SK-N-SH (cell line): ENCODE data around the gene ZNF764.

Experiments used
- CTCF ChIP-seq: fragments of 200-600 bp; sonication (generic); IDR thresholded peaks from 2 replicates; pipeline ENCODE4 v1.6.1; 2017; ENCODE audit warnings: antibody characterized with exemption, mild to moderate bottlenecking, moderate library complexity
- RAD21 ChIP-seq: IDR thresholded peaks from 2 replicates; pipeline ENCODE4 v1.6.1; 2012; ENCODE audit warnings: mild to moderate bottlenecking, low read length
- REST ChIP-seq: IDR thresholded peaks from 2 replicates; pipeline ENCODE4 v1.6.1; 2012; ENCODE audit warnings: mild to moderate bottlenecking, low read depth, low read length, moderate library complexity
- TEAD4 ChIP-seq: IDR thresholded peaks from 2 replicates; pipeline ENCODE4 v1.4.0; 2012; ENCODE audit warnings: mild to moderate bottlenecking, borderline replicate concordance; ENCODE audit not compliant: insufficient read depth
- YY1 ChIP-seq: IDR thresholded peaks from 2 replicates; pipeline ENCODE4 v1.4.0; 2012; ENCODE audit warnings: low read depth, mild to moderate bottlenecking
- ZBTB33 ChIP-seq: IDR thresholded peaks from 2 replicates; pipeline ENCODE4 v1.4.0; 2012; ENCODE audit warnings: low read depth, borderline replicate concordance

GRCh38 chr16:30546115-30546514 lies 12.1 kb downstream of the ZNF764 start:
- no peak for TF ChIP-seq REST
- no peak for TF ChIP-seq YY1
- TF ChIP-seq CTCF = no peak
- no peak for TF ChIP-seq TEAD4
- no peak for TF ChIP-seq ZBTB33
- no peak for TF ChIP-seq RAD21
